GM18507 (cell line): ENCODE measurements around the gene CRY1.
"Not testable (repeated sequence)": the region's sequence is repeated elsewhere in the genome, so short reads cannot be mapped to it uniquely, and the experiment has no call there.

Experiments used
- DNase-seq: peaks from one replicate; pipeline ENCODE4 v3.0.0; 2011; ENCODE audit warnings: low read depth; ENCODE audit not compliant: insufficient read length; ENCODE audit errors: extremely low spot score
- FAIRE-seq: peaks from 2 replicates; lab custom pipeline; 2011; peaks lifted over from hg19 to GRCh38; lab: Jason Lieb, UNC

The CRY1 gene

DNA sequence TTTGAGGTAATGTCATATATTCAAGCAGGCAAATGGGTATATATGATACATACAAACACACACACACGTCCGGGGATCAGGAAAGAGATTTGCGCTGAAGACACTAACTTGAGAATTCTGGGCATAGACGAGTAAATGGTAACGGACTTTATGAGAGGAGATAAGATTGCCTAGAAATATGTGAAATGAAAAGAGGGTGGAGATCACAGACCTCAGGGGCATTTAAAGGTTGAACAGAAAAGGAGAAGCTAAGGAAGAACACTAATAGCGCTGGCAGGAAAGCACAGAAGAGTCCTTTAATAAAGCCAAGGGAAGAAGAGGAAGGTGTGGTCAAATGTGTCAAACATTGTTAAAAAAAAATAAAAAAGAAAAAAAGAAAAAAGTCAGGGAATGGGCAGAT is 13.1 kb downstream of the CRY1 start:
- FAIRE-seq (peak; percentile 44), DNase-seq (no peak)

DNA sequence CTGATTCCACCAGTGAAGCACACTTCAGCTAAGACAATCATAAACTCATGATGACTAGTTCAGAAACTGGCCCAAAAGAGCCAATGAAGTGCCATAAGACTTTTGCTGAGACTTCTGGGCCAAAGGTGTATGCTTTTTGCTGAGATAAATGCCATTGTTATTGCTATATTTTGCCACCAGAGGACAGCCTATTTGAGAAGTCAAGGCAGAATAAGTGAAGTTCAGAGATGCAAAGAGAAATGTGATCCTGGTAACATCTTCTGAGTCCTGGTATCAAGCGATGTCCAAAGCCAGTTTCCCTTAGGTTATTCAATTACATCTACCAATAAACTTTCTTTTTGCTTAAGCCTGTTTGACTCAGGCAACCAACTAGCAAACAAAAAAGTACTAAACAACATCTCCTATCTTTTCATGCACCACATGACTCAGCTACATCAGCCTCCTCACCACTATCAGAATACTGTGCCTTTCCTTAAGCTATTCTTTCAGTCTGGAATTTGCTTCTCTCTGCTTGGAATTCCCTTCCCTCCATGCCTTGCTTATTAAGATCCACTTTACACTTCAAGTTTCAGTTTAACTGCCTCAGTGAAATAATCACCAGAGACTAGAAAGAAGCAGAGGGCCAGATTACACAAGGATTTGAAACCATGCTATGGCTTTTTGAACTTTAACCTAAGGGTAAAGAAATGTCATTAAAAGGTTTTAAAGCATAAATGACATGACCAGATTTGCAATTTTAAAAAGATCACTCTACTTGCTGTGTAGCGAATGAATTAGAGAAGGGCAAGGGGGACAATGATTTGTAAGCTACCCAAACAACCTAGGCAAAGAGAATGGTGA is 14.0 kb downstream of the CRY1 start:
- DNase-seq (no peak), FAIRE-seq (no peak)

DNA sequence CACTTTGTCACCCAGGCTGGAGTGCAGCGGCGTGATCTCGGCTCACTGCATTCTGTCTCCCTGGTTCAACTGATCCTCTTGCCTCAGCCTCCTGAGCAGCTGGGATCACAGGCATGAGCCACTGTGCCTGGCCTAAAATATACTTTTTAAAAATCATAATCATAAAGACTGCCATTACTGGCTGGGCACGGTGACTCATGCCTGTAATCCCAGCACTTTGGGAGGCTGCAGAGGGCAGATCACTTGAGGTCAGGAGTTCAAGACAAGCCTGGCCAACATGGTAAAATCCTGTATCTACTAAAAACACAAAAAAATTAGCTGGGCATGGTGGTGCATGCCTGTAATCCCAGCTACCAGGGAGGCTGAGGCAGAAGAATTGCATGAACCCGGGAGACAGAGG is 20.1 kb downstream of the CRY1 start:
- DNase-seq, FAIRE-seq: not testable (repeated sequence)

DNA sequence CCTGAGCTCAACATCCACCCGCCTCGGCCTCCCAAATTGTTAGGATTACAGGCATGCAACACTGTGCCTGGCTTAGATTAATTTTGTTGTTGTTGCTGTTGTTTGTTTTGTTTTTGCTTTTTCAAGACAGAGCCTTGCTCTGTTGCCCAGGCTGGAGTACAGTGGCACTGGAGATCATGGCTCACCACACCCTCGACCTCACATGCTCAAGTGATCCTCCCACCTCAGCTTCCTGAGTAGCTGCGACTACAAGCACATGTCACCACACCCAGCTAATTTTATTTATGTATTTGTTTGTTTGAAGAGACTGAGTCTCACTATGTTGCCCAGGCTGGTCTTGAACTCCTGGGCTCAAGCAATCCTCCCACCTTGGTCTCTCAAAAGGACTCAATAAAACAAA is 26.7 kb downstream of the CRY1 start:
- FAIRE-seq: no peak

DNA sequence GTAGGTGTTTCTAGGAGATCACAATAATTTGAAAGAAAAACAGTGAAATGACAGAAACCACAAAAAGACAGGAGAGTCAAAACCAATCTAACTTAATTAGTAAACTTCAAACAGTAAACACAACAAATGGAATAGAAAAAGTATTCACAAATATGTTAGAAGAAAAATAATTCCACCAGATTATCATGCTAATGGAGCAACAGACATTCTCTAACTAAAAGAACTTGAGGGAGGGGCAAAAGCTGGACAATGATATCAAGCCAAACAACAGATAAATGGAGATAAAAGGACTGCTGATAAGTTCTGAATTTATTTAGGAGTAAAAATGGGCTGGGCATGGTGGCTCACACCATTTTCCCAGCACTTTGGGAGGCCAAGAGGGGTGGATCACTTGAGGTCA is 28.7 kb downstream of the CRY1 start:
- no peak for FAIRE-seq
- no peak for DNase-seq

More for the DNA sequence above, 26.7 kb downstream of the CRY1 start:
- no peak for DNase-seq

DNA sequence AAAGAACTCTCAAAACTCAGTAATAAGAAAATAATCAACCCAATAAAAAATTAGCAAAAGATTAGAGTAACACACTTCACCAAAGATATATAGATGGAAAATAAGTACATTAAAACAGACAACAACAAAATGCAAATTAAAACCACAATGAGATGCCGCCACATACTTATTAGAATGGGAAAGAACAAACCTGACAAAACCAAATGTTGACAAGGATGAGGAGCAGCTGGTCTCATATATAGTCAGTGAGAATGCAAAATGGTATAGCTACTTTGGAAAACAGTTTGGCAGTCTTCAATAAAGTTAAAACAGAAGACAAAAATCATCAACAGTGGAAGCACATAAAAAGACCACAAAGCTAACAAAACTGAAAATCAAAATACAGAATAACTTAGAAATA is 29.1 kb downstream of the CRY1 start:
- DNase-seq: no peak
- FAIRE-seq: no peak

DNA sequence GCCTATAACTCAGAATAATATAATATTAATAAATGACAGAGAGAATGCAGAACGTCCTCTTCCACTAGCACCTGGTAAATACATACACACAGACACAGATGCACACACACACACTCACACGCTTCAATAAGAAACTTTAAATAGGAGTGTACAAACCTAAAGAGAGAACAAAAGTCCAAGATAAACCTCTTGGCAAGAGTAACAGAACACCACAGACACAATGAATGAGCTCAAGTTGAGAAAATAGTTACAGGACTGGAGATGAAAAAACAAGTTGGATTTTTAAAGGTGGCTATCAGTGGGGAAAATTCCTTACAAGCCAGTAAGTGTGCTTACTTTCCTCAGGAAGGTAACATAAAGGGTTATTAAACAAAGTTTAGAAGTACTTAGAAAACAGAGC is 35.2 kb downstream of the CRY1 start:
- FAIRE-seq (no peak), DNase-seq (no peak)

DNA sequence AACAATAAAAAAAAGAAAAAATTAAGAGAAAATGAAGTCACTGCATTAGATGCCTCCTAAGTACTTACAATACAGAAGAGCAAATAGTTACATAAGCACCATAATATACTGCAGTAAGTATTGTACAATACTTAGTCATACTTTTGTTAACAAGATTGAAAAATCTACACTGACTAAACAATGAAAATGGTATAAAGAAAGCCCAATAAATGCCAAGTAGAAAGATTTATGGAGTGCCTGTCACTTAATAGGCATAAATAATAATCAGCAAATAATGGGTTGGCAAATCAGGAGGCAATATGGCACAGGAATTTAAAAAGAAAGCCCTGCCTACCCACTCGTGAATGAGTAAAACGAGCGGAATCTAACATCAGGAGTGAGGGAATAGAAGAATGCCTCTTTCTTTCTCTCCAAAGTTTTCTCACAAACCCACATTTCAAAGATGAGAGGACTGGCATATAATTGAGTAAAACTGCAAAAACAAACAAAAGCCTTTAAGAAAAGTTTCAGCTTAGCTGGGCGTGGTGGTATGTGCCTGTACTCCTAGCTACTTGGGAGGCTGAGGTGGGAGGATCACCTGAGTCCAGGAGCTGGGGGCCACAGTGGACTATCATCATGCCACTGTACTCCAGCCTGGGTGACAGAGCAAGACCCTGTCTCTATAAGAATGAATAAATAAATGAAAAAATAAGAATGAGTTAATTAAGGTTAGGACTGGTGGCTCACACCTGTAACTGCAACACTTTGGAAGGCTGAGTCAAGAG is 36.1 kb downstream of the CRY1 start:
- DNase-seq (no peak), FAIRE-seq (no peak)

DNA sequence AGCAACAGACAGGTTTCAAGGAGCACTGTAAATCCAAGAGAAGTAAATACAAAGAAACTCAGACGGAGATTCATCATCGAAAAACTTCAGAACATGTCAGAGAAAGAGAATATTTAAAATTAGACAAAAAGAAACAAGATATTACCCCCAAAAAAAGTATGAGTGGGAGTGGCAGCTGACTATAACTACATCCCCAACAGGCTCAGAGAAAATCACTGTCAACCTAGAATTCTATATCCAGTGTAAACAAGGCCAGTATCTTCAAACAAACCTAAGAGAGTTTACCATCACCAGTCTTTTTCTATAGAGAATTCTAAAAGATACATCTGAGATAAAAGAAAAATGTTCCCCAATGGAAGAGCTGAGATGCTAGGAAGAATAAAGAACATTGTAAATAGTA is 39.6 kb downstream of the CRY1 start:
- DNase-seq: no peak

DNA sequence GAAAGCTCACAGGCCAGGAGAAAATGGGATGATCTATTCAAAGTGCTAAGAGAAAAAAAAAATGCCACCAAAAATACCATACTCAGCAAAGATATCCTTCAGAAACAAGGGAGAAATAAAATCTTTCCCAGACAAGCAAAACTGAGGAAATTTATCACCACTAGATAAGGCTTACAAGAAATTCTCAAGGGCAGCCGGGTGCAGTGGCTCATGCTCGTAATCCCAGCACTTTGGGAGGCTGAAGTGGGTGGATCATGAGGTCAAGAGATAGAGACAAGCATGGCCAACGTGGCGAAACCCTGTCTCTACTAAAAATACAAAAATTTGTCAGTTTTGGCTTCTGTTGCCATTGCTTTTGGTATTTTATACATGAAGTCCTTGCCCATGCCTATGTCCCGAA is 48.2 kb downstream of the CRY1 start:
- FAIRE-seq: no peak
- no peak for DNase-seq

More for the DNA sequence above, 39.6 kb downstream of the CRY1 start:
- FAIRE-seq: no peak

DNA sequence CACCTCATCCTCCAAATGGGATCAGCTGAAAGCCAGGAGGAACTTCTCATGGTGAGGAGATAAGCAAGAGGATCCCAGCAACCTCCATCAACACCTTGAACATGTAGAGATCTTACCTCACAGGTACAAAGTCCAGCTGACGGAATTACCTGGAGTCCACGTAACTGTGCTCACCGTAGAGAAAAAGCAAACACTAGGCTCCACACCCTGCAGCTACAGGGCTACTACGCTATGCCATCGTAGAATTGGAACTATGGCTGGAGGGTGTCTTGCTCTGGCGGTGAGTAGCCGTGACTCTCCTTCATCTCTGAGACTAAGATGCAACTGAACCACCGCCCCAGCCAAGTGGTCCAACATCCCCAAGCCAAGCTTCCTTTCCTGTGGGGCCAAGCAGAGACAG is 50.5 kb downstream of the CRY1 start:
- DNase-seq (no peak), FAIRE-seq (no peak)

DNA sequence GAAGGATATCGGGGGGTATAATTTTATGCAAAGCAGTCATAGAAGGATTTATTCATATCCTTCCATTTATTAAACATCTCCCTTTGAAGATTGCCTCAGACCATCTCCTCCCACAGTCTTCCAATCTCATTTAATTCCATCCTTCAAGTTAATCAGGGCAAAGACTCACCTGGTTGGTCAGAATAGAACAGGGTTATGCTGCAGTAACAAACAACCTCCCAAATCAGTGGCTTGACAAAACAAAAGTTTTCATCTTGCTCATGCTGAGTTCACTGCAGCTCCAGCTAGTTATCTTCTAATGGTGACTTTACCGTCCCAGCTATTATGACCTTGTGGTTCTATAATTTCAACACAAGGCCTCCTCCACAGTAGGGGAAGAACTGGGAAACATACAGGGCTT is 57.6 kb downstream of the CRY1 start:
- DNase-seq (no peak), FAIRE-seq (no peak)

DNA sequence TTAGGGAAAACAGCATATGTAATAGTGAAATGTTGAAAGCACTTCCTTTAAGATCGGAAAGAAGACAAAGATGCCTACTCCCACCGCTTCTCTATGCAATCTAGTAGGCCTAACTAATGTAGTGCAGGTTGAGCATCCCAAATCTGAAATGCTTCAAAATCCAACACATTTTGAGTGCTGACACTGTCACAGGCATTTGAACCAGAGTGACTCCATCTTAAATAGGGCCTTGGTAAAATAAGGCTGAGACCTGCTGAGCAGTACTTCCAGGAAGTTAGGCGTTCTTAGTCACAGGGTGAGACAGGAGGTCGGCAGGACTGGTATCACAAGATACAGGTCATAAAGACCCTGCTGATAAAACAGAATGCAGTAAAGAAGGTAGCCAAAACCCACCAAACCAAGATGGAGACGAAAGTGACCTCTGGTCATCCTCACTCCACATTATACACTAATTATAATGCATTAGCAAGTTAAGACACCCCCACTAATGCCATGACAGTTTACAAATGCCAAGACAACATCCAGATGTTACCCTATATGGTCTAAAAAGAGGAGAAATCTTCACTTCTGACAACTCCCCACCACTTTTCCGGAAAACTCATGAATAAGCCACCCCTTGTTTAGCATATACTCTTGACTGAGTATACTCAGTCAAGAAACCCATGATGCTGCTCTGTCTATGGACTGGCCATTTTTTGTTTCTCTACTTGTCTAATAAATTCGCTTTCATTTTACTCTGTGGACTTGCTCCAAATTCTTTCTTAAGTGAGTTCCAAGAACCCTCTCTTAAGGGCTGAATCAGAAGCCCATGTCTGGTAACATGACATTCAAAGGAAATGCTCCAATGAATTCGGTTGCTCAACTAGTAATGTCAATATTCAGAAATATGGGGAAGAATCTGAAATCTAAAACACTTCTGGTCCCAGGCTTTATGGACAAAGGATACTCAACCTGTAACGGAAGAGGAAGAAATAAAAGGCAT is 59.3 kb downstream of the CRY1 start:
- FAIRE-seq (no peak), DNase-seq (no peak)

DNA sequence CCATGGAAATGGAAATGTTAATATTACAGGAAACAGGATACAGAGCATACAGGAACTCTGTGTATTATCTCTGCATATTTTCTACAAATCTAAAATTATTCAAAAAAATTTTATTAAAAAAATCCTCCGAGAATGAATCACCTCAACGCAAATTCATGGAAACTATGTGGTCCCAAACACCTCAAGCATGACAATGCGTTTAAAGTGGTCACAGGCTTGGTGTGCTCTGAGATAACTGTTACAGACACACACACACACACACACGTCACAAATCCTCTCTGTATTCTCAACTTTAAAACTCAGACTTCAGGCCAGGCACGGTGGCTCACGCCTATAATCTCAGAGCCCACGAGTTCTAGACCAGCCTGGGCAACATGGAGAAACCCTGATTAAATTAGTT is 61.1 kb downstream of the CRY1 start:
- FAIRE-seq (no peak), DNase-seq (no peak)

DNA sequence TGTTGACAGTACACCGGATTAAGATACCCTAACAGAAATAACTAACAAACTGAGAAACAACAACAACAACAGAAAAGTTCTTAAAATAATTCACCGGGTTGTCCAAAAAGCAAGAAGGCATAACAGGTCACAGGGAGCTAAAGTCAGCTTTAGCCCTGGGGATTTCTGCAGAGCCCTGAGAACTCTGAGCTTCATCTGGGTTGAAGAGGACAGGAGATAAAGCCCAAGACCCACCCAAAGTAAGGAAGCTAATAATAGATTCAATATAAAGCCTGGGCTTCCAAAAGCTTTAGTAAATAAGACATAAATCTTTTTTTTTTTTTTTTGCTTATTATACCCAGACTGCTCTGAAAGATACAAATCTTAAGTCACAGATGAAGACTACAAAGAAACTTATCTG is 62.3 kb downstream of the CRY1 start:
- DNase-seq (no peak), FAIRE-seq (no peak)

DNA sequence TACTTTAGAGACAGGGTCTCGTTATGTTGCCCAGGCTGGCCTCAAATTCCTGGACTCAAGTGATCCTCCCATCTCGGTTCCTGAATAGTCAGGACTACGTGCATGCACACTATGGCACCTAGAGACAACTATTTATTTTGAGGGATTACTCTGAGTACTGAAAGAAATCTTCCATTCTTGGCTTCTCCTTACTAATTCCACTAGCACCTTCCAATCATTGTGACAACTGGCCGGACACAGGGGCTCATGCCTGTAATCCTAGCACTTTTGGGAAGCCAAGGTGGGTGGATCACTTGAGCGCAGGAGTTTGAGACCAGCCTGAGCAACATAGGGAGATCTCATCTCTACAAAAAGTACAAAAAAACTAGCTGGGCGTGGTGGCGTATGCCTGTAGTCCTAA is 64.3 kb downstream of the CRY1 start:
- DNase-seq (no peak), FAIRE-seq (no peak)

DNA sequence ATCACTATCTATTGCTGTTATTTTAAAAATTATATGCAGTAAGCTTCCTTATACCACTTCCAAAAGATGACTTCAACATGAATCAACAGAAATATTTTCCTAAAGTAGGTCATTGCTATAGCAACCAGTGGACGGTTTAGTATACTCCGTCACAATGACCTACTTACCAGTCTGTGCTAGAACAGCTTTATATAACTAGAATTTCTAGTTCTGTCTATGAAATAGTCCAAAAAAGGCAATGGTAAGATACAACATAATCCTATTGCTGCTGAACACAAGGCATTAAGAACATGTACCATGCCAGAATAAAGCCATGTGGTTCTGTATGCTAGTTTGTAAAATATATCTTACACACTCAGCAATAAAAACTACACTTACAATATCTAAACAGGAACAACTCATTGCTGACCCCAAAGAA is 65.7 kb downstream of the CRY1 start:
- FAIRE-seq (no peak), DNase-seq (no peak)

DNA sequence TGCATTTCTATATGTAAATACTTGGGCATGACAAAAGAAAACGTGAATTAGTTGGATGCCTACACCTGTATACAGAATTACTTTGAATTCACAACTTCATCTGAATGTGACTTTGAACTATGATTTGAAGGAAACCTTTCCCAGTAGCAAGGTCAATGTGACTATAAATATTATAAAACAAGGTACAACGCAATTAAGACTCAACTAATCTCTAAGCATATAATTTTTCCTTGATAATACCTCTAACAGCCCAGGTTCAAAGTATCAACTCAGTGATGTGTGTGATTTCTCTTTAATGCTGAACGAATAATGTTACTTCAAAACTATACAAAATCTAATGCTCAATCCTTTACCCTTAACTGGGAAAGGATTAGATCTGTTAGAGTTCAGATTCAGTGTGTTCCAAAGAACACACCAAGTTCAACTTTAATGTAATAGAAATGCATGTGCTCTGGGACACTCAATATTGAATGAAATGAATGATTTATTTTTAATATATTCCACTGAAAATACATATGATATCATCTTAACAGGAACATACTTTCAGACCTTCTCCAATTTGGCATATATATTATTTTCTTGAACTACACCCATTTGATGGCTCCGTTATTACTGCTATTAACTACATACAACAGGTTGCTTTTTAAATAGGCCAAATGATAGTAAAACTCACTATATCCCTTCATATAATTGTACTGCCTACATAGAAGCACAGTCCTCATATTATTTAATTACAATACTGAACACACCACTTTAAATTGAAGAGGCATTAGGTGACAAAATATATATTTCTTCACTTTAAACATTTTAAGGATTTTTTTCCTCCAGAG is 66.3 kb downstream of the CRY1 start:
- DNase-seq: no peak
- FAIRE-seq: no peak

DNA sequence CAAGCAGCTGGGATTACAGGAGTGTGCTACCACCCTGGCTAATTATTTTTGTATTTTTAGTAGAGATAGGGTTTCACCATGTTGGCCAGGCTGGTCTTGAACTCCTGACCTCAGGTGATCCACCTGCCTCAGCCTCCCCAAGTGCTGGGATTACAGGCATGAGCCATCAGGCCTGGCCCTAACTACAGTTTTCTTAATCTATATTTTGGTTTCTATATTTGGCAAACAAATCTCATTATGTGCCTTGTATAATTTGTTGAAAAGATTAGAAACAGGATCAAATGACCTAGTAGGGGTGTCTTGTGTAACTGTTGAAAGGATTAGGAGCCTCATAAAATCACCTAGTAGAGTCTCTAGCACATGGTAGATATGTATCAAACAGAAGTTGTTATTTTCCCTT is 67.0 kb downstream of the CRY1 start:
- DNase-seq, FAIRE-seq: not testable (repeated sequence)
